HG03558 (cell line): ENCODE measurements around the gene VEGFB.
"Not testable (repeated sequence)": the region's sequence is repeated elsewhere in the genome, so short reads cannot be mapped to it uniquely, and the experiment has no call there.

Experiments used
- ATAC-seq: cut with Tn5 transposase; IDR thresholded peaks from one replicate; pipeline ENCODE4 v1.9.1; 2021; ENCODE audit warnings: moderate number of reproducible peaks; ENCODE audit not compliant: unreplicated experiment; ENCODE audit errors: extremely low read depth

VEGFB gene

DNA sequence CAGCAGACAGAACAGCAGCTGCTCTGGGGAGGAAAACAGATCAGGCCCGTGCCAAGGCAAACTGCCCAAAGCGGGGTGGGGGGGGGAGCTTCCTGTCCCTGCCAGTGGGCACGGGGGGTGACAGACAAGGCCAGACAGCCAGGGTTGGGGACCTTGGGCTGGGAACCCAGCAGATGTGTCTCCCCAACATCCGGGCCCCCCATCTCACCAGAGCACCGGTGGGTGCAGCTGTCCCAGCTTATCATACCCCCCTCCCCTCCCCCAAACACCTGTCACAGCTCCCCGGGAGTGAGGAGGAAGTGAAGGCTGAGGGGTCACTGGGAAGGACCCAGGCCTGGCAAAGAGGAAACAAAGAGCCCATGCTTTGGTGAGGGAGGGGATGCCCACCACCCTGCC lies 11.0 kb downstream of the VEGFB start:
- no peak for ATAC-seq

DNA sequence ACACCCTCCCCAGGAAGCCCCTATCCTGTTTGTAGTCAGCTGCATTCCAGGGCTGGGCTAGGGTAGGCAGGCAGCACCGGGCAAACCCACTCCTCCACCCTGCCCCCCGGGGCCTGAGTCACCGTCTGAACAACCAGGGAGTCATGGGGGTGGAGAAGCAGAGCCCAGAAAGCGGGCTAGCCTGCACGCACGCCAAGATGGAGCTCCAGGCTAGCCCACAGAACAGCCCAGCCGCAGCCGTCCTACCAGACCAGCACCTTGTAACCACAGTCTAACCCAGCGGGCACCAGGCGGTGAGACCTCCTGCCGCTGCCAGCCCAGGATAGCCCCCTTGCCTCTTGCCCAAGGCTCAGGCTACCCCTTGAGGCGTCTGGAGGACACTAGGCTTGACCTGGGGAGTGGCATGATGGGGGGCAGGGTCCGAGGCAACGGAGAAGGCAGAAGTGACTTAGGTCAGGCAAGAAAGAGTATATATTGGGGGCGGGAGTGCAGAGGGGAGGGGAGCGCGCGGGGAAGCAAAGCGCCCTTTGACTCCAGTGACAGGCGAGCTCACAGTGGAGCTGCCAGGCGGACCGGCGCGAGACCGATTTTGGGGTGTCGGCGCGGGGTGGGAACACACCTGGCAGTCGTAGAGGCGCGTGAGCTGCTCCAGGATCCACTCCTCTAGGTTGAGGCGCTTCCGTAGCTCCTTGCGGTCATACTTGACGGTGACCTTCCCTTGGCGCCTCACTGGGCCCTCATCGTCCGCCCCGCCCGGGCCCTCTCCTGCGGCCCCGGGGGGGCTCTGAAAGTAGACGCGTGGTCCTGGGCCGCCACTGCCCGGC lies 11.6 kb downstream of the VEGFB start:
- no peak for ATAC-seq

DNA sequence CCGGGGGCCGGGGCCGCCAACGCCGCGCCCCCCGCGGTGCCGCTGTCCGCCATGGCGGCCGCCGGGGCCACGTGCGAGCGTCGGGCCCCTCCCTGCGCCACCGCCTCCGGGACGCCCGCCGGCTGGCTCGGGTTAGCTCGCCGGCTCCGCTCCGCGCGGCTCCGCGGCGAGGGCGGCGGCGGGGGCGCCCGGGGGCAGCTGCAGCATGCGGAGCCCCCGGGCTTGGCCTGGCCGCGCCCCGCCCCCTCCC lies 12.2 kb downstream of the VEGFB start:
- not testable (repeated sequence) for ATAC-seq

DNA sequence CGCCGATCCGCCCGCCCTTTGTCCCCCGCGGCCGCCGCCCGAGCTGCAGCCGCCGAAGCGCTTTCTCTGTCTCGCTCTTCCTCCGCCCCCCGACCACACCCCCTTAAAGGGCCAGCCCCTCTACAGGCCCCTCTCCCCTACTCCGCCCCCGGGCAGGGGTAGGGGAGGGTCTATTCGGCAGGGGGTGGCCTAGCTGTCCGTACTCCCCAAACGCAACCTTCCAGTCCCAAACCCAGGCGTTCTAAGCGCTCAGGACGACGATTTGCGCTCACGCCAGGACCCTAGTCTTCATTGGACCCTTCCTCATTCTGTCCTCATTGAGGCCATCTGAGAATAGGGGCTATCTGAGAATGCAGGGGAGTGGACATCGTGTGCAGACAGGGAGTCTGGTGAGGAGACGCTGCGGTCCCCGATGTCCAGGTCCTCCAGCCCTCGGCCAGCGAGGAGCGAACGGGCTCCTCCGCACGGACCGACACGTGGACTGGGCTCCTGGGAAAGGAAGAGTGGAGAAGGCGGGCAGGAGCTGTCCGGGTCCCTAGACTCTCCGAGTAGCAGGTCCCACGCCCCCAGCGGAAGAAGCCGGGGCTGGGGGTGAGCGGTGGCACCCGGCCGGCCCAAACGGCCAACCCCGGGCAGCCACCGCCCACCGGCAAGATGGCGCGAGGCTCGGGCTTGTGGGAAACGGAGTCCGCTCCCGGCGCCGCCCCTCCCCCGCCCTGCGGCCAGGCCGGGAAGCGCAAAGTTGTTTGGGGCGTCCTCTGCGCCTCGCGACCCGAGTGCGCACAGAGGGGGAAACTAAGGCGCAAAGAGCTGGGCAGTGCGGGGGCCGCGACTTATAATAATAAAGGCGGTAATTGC lies 12.7 kb downstream of the VEGFB start, which contains the start of gene PPP1R14B:
PPP1R14B (minus strand) TSS at position 73 of the 858 bp plus-strand sequence. CDS start 270 bp downstream, outside the sequence.
- no peak for ATAC-seq

DNA sequence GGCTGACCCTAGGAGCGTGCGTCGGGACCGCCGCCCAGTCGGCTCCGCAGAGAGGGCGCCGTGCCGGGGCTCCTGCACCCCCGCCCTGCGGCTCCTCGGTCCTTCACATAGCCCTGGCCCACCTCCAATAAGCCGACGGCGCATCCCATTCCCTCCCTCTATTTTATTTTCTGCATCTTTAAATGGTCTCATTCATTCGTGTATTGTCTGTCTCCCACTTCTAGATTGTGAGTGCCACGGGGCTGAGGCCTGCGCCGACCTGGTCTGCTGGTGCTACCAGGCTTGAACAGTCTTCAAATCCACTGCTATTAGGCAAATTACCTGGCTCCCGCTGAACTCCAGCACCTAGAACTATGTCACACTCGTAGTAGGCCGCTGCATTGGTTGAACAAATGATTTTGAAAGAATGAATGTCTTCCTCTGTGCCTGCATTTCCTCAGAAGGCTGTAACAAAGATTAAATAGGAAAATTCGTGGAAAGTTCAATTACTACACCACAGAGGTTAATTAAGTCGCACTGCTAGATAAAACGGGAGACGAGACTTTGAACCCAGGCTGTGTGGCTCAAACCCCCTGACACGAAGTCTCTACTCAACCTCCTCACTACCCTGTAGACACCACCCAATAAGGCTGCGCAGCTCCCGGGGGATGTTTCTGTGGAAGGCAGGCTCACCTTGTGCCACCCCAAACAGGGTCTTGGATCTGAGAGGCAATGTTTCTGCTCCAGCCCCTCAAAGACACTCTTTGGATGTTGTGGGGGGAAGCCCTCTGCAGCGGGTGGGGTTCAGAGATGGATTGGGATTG lies 13.5 kb downstream of the VEGFB start:
- no peak for ATAC-seq

DNA sequence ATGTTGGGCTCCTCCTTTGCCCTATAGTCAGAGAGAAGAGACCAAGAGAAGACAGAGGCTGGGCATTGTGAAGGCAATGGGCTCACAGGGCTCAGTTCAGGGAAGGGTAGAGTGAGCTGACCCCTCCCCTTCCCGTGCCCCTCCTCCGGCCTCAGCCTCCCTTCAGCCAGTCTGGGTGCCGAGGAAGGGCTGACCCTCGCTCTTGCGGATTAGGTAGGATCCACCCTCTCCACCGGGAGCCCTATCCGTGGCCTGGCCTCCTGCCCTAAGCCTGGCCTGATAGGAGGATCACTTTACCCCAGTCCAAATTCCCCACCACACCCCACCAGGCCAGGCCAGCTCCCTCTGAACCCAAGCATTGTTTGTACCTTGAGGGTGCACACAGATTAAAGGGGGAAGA lies 14.2 kb downstream of the VEGFB start:
- ATAC-seq: no peak

DNA sequence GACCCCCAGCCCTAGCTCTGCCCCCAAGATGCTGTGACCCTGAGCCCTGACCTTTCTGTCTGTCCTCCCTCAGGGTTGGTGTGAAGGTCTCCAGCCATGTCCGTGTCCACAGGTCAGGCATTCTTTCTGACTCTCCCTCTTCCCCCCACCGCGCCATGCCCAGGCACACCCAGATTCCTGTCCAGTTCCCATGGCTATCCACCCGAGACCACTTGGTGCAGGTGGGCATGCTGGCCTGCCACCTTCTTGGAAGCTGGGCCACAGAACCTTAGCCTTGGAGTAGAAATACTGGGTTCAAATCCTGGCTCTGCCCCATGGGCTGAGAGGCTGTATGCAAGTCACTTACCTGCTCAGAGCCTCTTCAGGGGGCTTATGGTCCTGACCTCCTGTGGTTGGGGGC lies 14.7 kb downstream of the VEGFB start:
- ATAC-seq: no peak

DNA sequence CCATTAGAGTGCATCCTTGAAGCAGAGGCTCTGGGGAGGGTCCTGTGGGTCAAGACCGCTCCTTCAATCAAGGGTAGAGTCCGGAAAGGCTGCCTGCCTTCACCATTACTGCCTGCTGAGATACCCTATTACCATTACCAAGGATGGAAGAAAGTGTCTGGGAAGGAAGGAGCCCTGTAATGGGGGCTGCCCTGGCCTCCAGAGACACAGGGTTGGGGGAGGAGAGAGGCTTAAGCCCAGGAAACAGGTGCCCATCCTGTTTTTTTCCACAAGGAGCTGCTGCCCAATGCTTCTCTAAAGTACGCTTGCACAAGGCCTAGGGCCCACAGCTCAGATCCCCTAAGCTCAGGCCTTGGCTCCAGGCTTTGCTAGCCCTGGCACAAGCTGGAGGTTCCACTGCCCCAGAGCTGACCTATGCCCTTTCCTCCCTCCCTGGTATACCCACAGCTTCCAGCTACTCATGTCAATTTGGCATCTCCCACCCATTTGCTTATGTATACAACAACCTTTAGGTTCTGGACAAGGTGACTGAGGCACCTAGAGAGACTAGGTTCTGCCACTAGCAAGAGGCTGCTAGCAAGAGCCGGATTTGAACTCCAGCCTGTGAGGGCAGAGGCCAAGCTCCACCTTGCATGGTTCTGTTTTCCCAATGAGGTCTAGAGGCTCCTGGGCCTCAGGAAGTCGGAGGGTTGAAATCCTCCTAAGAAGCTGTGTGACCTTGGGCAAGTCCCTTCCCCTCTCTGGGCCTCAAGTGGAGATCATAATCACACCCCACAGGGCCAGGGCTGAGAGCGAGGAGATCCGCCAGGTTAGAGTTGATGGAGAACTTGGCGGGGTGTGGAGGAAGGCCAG lies 15.4 kb downstream of the VEGFB start:
- ATAC-seq: no peak

DNA sequence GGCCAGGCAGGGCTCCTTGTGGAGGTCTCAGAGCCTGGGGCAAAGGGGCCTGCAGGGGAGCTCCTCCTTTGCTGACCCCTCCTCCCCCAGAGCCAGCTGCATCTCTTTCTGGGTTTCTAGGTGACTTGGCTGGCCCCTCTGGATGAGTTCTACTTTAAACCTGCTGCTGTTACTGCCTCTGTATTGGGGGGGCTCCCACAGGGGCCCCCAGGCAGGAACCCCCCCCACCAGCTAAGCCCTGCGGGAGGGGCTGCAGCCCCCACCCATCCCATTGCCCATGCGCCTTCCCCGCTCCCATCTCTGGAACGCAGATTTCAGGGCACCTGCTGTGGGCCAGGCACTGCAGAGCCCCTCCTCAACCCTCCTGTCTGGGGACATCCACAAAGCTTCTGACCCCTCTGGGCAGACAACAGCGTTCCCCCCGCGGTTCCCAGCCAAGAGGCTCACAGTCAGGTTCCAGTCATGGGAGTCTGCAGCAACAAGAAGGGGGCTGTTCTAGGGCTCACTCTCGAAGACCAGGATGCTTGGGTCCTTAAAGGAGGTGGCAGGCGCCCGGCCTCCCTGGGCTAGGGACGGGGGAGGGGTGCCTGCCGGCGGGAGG lies 16.1 kb downstream of the VEGFB start:
- ATAC-seq: no peak

DNA sequence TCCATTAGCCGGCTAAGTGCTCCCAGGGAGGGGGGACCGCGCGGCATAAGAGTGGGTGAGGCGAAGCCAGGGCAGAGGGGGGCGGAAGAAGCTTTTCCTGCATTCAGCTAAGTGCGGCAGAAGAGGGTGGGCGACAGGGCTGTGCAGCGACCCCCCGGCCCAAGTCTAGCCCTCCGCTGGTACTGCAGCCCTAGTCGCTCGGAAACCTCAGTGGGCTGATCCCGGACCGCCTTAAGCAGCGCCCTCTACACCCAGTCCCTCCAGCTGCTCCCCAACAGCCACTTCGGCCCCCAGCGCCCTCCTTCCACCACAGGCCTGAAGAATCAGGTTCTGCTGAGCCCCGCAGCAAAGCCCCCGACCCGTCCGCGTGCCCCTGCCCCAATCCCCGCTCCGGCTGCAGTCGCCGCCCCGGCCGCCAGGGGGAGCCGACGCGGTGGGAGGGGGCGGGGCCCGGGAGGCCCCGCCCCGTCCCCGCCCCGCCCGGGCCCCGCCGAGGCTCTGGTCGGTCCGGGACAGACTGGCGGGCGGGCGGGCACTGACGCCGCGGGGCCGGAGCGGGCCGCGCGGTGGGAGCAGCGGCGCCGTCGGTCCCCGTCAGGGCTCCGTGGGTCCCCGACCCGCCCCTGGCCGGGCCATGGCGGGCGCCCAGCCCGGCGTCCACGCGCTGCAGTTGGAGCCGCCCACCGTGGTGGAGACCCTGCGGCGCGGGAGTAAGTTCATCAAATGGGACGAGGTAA lies 16.8 kb downstream of the VEGFB start, which contains the start of gene PLCB3:
PLCB3 (plus strand) TSS at position 515 of the 737 bp plus-strand sequence; CDS start at position 635, 120 bp downstream.
- no peak for ATAC-seq

DNA sequence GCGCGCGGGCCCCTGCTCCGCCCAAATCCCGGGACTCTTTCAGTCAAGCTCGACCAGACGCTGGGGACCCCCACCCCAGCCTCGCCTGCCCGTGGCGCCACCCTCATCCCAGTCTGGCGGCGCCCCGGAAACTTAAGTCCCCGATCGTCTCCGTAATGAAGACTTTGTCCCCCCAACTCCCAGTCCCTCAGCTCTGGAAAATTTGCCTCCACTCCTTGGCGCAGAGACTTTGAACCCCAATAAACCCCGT lies 17.3 kb downstream of the VEGFB start:
- no peak for ATAC-seq

DNA sequence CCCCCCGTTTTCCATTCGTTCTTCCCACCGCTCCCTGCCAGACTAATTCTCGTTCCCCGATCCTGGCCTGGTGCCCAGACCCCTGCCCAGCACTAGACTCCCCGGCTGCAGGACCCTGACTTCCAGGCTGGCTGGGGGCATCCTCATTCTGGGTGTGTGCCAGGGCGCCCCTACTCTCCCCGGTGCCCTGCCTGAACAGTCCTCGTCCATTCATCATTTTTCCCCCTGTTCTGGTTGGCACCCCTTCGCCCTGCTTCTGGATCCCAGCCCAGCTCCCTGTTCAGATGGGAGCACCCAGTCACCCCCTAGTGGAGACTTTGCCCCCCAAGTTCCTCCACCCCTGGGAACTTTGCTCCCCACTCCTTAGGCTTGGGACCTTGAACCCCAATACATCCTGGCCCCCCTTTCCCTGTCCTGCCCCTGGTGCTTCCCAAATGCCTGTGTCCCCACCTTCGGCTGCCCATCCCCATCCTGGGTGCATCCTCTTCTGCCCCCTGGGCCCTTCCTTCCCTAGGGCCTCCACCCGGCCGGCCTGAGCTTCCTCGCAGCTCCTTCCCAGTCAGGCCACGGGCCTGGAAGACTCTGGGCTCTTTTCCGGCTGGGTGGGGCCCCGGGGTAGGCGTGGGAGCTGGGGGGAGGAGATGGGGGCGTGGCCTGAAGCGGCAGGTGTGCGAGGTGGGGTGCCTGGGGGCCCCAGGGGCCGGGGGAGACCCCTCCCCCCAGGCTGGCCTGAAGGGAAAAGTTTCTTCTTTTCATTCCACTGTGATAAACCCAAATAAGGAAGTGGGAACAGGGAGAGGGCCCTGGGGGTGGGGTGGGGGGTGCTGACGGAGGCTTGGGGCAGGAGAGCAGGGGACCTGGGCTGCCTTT lies 17.9 kb downstream of the VEGFB start:
- no peak for ATAC-seq

DNA sequence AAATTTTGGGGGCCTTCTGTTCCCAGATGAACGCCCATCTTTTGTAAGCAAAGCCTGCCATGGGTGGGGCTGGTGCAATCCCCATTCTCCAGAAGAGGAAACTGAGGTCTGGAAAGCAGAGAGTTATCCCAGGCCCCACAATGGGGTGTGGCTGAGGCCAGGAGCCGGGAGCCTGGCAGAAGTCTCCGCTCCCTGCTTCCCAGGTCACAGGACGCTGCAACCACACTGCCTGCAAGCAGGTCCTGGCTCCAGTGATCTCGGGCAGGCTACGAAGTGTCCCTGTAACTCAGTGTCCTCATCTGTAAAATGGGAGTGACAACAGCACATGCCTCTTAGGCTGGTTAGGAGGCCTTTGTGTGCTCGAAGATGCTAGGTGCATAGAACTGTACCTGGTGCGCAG lies 18.7 kb downstream of the VEGFB start:
- no peak for ATAC-seq

DNA sequence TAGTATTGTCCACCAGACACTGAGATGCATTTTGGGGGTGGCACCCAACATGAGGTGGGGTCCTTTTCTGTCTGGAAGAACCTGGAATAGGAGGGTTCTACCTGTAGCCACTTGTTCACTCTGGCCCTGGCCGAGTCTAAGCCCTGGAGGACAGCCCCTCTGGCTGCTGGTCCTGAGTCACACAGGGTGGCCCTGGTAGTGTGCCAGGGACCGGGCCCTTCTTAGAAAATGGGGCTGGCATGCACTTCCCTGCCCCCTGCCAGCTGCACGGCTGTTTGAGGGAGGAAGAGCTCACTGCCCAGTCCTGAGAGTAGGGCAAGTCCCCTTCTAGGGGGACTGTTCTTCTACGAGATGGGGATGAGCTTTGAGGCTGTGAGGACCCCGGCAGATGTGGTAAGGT lies 19.1 kb downstream of the VEGFB start:
- ATAC-seq: no peak

DNA sequence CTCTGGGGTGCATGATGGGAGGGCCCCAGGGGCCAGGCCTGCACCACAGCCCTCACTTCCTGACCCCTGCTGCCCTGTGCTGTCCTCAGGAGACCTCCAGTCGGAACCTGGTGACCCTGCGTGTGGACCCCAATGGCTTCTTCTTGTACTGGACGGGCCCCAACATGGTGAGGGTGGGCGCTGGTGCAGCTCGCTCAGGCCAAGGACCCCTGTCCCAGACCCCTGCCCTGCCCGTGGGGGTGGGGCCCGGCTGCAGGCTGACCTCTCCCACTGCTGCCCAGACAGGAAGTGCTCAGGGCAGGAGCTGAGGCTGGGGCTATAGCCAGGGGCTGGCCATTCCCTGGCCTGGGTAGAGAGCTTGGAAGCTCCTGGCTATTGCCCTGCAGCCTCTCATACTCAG lies 19.9 kb downstream of the VEGFB start:
- no peak for ATAC-seq

DNA sequence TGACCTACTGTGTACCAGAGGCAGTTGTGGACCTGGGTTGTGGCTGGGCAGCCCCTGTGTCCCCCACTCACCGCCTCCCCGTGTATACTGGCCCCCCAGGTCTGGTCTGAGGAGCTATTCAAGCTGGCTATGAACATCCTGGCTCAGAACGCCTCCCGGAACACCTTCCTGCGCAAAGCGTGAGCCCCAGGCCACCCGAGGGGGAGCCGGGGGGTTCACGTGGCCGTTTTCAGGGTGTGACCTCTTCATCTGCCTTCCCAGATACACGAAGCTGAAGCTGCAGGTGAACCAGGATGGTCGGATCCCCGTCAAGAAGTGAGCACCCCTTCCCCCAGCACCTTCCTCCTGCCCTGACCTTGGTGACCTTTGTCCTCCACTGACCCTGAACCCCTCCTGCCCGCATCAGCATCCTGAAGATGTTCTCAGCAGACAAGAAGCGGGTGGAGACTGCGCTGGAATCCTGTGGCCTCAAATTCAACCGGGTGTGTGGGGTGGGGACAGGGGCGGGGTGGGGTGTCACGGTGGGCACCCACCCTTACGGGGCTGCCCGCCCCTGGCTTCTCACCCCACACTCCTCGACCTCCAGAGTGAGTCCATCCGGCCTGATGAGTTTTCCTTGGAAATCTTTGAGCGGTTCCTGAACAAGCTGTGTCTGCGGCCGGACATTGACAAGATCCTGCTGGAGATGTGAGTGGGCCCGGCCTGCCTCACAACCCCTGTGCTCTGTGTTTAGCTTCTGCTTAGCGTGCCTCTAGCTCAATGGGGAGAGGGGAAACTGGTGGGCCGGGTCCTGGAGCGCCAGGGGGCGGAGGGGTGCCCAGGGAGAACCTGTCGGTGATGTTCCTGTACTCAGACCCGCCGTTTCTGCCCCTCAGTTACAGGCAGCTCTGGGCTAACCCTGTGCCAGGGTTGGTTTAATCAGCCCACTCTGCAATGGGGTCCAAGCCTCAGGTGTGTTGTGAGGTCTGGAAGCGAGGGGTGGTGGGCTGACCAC lies 21.0 kb downstream of the VEGFB start:
- no peak for ATAC-seq

DNA sequence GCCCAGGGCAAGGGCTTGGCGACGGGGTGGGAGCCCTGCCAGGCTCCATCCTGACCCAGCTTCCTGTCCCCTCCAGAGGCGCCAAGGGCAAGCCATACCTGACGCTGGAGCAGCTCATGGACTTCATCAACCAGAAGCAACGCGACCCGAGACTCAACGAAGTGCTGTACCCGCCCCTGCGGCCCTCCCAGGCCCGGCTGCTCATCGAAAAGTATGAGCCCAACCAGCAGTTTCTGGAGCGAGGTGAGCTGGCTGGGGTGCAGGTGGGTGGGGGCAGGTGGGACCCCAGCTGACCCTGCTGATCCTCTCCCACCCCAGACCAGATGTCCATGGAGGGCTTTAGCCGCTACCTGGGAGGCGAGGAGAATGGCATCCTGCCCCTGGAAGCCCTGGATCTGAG lies 21.9 kb downstream of the VEGFB start:
- ATAC-seq: no peak
